ENCODE data around the gene NCAM2. TPM values are rescaled to one million over a fixed set of nuclear protein-coding genes. Genes with fewer than 3 reads are reported as not detected.

The NCAM2 gene
- total and polyA plus RNA-seq, 2 experiments from 2014 or later = 0.36 to 0.83 TPM

DNA sequence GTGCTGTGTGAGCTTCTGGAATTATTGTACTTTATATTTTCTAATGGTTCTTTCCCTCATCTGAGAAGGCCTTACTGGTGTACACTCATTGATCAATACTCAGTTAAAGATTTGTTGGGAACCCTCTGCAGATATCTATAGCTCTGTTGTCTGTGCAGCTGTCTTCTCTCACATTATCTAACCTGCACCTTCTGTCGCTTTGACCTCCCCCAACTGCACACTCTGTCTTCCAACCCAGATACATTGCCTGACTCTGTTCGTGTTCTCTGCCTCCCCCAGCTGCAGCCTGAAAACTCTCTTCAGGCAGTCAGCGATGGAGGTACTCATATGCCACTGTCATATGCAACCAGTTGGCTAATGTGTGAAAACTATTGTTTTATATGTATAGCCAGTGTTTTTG, 334.3 kb downstream of the NCAM2 start:
- no peak overlapping the region for H2AFZ ChIP-seq
- peaks cover 4% of the 10 kb centered on the region; the same call in 2 of the 3 replicates for H3K4me1 Mint-ChIP-seq
- no peak overlapping the region for H3K4me3 ChIP-seq
- no peaks in the 10 kb centered on the region for H3K4me1 ChIP-seq (ENCODE audit: insufficient read depth)
- ATAC-seq (no peak), DNase-seq (ENCODE audit: low spot score) (no peak)
- H3K27me3 ChIP-seq (ENCODE audit: insufficient read depth) = no peaks in the 10 kb centered on the region
- no peaks in the 10 kb centered on the region for H3K9me2 ChIP-seq (ENCODE audit: insufficient read depth)
- H3K4me3 Mint-ChIP-seq = no peak overlapping the region
- no peaks in the 10 kb centered on the region for H3K36me3 ChIP-seq (ENCODE audit: insufficient read depth)
- H3K27me3 Mint-ChIP-seq (ENCODE audit: insufficient read depth, low read depth, poor library complexity) = no peaks in the 10 kb centered on the region
- H3K4me2 ChIP-seq = no peak overlapping the region
- H3F3A ChIP-seq (replicated peaks; ENCODE audit: low read depth) = no peaks in the 10 kb centered on the region
- no peak overlapping the region for H3K27ac Mint-ChIP-seq
- TF ChIP-seq, protein P1, sequence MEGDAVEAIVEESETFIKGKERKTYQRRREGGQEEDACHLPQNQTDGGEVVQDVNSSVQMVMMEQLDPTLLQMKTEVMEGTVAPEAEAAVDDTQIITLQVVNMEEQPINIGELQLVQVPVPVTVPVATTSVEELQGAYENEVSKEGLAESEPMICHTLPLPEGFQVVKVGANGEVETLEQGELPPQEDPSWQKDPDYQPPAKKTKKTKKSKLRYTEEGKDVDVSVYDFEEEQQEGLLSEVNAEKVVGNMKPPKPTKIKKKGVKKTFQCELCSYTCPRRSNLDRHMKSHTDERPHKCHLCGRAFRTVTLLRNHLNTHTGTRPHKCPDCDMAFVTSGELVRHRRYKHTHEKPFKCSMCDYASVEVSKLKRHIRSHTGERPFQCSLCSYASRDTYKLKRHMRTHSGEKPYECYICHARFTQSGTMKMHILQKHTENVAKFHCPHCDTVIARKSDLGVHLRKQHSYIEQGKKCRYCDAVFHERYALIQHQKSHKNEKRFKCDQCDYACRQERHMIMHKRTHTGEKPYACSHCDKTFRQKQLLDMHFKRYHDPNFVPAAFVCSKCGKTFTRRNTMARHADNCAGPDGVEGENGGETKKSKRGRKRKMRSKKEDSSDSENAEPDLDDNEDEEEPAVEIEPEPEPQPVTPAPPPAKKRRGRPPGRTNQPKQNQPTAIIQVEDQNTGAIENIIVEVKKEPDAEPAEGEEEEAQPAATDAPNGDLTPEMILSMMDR (conservative IDR thresholded peaks at IDR 0.05; ENCODE audit: low read depth in 2 of 2) = no peak
- no peak for TF ChIP-seq ZNF462 (CRISPR knock-in tag; IDR thresholded peaks at IDR 0.05)
- TF ChIP-seq JUNB (IDR thresholded peaks at IDR 0.05; ENCODE audit: unreplicated experiment) = no peak
- no peak for TF ChIP-seq EZH2 (IDR thresholded peaks at IDR 0.05; ENCODE audit: low read depth, unreplicated experiment)
- TF ChIP-seq CREB1 (CRISPR knock-in tag; IDR thresholded peaks at IDR 0.05; ENCODE audit: low read depth) = no peak
- no peak for TF ChIP-seq NANOG (IDR thresholded peaks at IDR 0.05; ENCODE audit: borderline replicate concordance)
- TF ChIP-seq EZH2phosphoT487 (IDR thresholded peaks at IDR 0.05; ENCODE audit: unreplicated experiment) = no peak
- no peak for TF ChIP-seq ZNF114 (CRISPR knock-in tag; IDR thresholded peaks at IDR 0.05)
- TF ChIP-seq POLR2AphosphoS5 (IDR thresholded peaks at IDR 0.05; ENCODE audit: low read depth) = no peak
- no peak for TF ChIP-seq STAT1 (IDR thresholded peaks at IDR 0.05; ENCODE audit: unreplicated experiment)
- TF ChIP-seq REST (IDR thresholded peaks at IDR 0.05; ENCODE audit: unreplicated experiment) = no peak
- TF ChIP-seq, protein P2, sequence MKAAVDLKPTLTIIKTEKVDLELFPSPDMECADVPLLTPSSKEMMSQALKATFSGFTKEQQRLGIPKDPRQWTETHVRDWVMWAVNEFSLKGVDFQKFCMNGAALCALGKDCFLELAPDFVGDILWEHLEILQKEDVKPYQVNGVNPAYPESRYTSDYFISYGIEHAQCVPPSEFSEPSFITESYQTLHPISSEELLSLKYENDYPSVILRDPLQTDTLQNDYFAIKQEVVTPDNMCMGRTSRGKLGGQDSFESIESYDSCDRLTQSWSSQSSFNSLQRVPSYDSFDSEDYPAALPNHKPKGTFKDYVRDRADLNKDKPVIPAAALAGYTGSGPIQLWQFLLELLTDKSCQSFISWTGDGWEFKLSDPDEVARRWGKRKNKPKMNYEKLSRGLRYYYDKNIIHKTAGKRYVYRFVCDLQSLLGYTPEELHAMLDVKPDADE (IDR thresholded peaks at IDR 0.05) = no peak
- no peak for TF ChIP-seq ZNF331 (CRISPR knock-in tag; IDR thresholded peaks at IDR 0.05; ENCODE audit: low read depth)
- H3K27ac ChIP-seq (ENCODE audit: low read depth) = no peak overlapping the region
- no peaks in the 10 kb centered on the region for H4K20me1 ChIP-seq (replicated peaks; ENCODE audit: insufficient read depth)
- H3K9me3 Mint-ChIP-seq = no peaks in the 10 kb centered on the region
- H3K79me2 ChIP-seq (replicated peaks; ENCODE audit: insufficient read depth) = no peaks in the 10 kb centered on the region
- no peaks in the 10 kb centered on the region for H3K36me3 Mint-ChIP-seq (ENCODE audit: low read depth)

Data from GM23338 (cell line).